GM19025 (cell line): ENCODE results near the gene CHIT1.

Experiments
- ATAC-seq: cut with Tn5 transposase; IDR thresholded peaks from one replicate; pipeline ENCODE4 v1.9.1; 2021; ENCODE audit warnings: mild to moderate bottlenecking, low read depth, moderate library complexity; ENCODE audit not compliant: unreplicated experiment

The CHIT1 gene

GRCh38 chr1:203177470-203178039 is 51.9 kb downstream of the CHIT1 start:
- no peak for ATAC-seq

- no peak for ATAC-seq
Observed at GRCh38 chr1:203177036-203177405, 52.5 kb downstream of the CHIT1 start.

GRCh38 chr1:203176273-203177035 is 53.0 kb downstream of the CHIT1 start:
- ATAC-seq, result no peak

- no peak for ATAC-seq
Observed at GRCh38 chr1:203175827-203176241, 53.6 kb downstream of the CHIT1 start.

- ATAC-seq, result no peak
Observed at GRCh38 chr1:203175237-203175826, 54.1 kb downstream of the CHIT1 start, which contains the start of gene MYBPH. Gene MYBPH (minus strand): TSS chr1:203175826. CDS start chr1:203175755, 71 bp downstream.

GRCh38 chr1:203174324-203174985 is 55.0 kb downstream of the CHIT1 start:
- ATAC-seq, result no peak

GRCh38 chr1:203173566-203173965 is 55.9 kb downstream of the CHIT1 start:
- ATAC-seq, result peak; percentile 93

- ATAC-seq, result no peak
Observed at GRCh38 chr1:203173011-203173555, 56.4 kb downstream of the CHIT1 start.

GRCh38 chr1:203172184-203173010 is 57.1 kb downstream of the CHIT1 start:
- ATAC-seq, result no peak

GRCh38 chr1:203171341-203172183 is 57.9 kb downstream of the CHIT1 start:
- ATAC-seq, result no peak

- ATAC-seq, result no peak
Observed at GRCh38 chr1:203170625-203171330, 58.7 kb downstream of the CHIT1 start.

GRCh38 chr1:203169770-203170520 is 59.5 kb downstream of the CHIT1 start:
- no peak for ATAC-seq

GRCh38 chr1:203168991-203169390 is 60.5 kb downstream of the CHIT1 start:
- no peak for ATAC-seq

GRCh38 chr1:203168256-203168786 is 61.2 kb downstream of the CHIT1 start:
- no peak for ATAC-seq

- ATAC-seq, result no peak
Observed at GRCh38 chr1:203167913-203168200, 61.6 kb downstream of the CHIT1 start.

GRCh38 chr1:203167026-203167912 is 62.2 kb downstream of the CHIT1 start:
- ATAC-seq, result no peak
